NCI-H345 (cell line): ENCODE results near the gene PTH1R.

Experiments used
- DNase-seq: peaks from one replicate; lab custom pipeline; 2025; lab: John Stamatoyannopoulos, UW

Gene PTH1R

GRCh38 chr3:46849686-46850467 is 27.6 kb upstream of the PTH1R start:
- no peak for DNase-seq

DNA sequence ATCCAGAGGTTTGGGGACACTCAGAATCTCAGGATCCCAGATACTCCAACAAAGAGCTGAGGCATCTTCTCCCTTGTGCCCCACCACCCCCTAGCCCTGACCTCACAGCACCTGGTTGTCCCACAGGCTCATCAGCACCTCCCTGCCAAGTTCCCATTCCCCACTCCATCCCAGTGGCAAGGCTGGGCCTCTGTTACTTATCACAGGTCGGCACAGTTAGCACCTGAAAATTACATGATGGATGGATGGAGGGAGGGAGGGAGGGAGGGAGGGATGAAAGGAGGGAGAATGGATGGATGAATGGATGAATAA is 27.1 kb upstream of the PTH1R start:
- no peak for DNase-seq

GRCh38 chr3:46851364-46852333 is 25.9 kb upstream of the PTH1R start:
- no peak for DNase-seq

GRCh38 chr3:46852334-46852720 is 25.2 kb upstream of the PTH1R start:
- DNase-seq: no peak

DNA sequence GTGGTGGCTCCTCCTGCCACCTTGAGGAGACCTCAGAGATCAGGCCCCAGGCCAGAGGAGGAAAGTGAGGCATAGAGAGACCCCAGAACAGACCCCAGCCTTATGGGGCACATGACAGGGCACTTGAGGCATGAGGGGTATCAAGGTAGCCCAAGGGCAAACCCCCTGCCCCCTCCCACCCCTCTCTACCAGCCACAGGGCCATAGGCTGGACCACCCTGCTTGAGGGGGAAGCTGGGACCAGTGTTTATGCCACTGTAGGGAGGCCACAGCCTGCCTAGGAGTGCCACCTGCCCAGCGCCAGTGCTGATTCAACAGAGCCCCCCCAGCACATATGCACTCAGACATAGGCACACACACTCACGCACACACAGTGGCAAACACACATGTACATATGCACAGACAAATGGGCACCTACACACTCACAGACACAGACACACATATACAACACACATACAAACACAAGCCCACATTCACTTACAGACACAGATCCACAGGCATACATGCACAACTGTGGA is 24.6 kb upstream of the PTH1R start:
- no peak for DNase-seq

GRCh38 chr3:46853441-46854415 is 23.8 kb upstream of the PTH1R start:
- no peak for DNase-seq

GRCh38 chr3:46854555-46854991 is 22.9 kb upstream of the PTH1R start:
- DNase-seq: no peak

DNA sequence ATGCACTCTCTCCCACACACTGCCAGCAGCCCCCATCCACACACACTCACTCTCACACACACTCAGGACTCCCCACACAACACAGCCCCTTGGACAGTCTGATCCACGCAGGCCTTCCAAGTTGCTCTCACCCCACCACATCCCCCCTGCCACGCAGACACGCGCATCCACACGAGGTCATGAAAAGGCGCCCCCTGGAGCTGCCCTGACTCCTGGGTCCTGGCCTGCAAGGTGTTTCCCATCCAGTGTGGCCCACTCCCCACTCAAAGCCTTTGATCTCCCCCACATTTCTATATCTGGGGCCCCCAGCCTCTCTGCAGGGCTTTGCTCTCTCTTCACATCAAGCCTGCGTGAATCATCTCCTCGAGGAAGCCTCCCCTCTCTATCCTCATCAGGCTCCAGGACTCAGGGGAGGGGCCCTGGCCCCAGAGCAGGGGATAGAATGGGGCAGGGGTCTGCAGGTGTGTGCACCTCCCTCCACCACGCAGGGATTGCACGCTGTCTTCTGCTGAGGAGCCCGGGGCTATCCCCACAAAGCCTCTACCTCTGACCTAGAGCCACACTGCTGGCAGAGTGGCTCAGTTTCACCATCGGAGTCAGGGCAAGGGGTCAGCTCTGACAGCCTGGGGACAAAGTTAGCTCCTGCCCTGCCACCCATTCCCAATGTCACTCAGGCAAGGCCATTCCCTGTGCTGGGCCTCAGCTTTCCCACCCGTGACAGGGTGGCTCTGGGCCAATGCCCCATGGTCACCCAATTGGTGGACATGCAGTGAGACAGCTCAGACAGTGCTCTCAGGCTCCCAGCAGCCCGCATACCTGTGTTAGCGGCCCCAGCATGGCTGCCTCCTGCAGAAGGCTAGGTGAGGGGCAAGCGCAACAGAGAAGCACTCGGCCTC is 20.7 kb upstream of the PTH1R start:
- no peak for DNase-seq

DNA sequence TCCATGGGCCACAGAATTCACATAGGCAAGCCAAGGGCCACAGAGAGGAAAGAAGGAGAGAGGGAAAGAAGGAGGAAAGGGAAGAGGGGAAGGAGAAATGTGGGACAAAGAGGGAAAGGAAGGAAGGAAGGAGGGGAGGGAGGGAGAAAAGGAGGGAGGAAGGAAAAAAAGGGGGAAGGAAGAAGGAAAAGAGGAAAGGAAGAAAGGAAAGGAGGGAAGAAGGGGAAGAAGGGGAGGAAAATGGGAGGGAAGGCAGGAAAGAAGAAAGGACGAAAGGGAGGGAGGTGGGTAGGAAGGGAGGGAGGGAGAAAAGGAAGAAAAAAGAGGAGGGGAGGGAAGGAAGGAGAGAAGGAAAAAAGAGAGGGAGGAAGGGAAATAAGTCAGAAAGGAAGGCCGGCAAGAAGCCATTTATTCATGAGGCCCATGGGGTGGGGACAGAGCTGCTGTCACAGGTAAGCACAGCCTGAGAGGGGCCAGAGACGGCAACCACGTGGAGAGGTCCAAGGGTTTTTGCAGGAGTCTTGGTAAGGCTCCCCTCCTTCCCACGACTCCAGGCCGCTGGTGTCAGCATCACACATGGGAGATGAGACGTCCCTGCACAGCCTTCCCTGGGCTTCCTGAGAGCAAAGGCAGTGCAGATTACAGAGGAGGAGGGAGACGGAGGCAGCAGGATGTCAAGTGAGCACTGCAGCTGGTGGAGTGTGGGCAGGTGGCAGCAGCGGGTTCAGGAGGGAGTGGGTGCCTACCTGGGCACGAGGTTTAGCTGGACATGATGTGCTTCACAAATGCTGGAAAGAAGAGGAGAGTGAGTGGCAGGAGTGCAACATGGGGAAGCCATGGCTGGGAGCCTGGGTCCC is 19.8 kb upstream of the PTH1R start:
- DNase-seq: peak; percentile 6

- no peak for DNase-seq
These were observed 19.1 kb upstream of the PTH1R start for GRCh38 chr3:46858456-46858855.

GRCh38 chr3:46859001-46859710 is 18.4 kb upstream of the PTH1R start:
- DNase-seq: no peak

DNA sequence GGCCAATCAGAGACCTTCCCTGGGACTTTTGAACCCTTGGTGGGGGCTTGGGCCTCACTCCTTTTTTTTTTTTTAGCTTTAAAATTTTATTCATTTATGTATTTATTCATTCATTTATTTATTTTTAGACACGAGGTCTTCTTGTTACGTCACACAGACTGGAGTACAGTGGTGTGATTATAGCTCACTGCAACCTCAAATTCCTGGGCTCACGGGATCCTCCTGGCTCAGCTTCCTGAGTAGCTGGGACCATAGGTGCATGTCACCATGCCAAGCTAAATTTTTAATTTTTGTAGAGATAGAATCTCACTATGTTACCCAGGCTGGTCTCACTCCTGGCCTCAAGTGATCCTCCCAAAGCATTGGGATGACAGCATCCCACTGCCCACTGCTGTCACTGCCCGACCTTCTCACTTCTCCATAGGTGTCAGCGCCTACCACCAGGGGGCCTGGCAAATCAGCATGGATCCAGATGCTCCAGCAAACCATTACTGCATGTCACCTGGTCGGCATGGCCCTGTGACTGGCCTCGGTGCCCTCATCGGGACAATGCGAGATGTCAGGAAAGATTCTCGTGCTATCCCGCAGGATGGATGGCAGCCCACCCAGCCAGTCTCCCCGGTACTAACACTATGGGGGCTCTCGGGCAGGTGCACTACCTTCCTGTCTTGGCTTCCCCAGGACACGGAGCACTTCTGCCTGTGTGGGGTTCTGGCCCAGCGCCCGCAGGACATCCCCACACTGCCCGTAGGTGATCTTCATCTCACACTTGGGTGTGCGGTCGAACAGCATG is 17.3 kb upstream of the PTH1R start:
- DNase-seq: no peak

- no peak for DNase-seq
These were observed 16.5 kb upstream of the PTH1R start for GRCh38 chr3:46860810-46861604.

- DNase-seq: no peak
These were observed 15.7 kb upstream of the PTH1R start for GRCh38 chr3:46861605-46862368.

DNA sequence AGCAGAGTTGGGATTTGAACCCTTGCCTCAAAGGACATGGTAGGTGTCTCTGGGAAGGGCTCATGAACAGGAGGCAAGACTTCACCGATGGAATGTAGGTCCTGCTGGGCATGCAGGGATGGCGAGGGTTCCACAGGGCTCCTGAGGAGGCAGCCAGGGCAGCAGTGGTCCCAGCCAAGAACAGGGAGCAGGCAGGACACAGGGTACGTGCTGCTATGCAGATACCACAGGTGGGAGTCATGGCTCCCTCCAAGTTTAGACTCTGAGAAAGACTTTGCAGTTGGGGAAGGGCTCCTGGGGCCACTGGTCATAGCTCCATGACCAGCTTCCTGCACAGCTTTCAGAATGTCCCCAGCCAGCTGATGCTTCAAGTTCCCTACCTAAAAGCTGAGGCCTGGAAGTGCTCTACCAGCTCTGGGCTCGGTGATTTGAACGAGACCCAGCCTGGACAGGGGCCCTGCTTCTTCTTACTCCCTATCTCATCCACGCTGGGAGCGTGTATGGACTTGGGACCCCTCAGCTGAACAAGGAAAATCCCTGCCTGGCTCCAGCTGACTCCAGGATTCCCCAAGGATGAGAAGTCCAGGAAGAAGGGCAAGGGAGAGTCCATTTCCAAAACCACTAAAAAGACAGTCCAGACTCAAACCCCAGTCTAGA is 15.0 kb upstream of the PTH1R start:
- no peak for DNase-seq

DNA sequence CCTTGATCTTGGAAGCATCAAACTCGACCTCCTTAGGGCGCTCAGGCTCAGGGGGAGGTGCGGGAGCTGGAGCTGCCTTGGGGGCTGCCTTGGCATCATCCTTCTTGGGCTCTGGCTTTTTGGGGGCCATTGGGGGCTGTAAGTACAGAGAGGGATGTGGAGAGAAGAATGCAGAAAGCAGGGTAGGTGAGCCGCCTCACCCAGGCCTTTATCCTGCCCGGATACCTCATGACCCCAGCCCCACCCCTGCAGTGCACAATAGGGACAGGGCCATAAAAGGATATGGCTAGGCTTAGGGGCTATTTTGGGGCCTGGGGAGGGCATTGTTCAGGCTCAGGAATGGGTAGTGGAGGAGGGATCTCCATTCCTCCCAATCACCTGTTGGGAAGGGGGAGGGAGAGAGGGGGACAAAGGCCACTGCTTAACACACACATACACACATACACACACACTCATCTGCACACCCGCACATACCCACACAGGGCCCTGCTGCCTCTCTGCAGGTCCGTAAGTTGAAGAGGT is 14.2 kb upstream of the PTH1R start, which contains the start of gene MYL3:
Gene MYL3, minus strand, starts transcription at position 184 of the 522 bp plus-strand sequence. Its CDS starts 54 bp downstream, at position 130.
- DNase-seq: no peak
